ENCODE results near the gene TSPO. TPM values are rescaled to one million over a fixed set of nuclear protein-coding genes. Genes with fewer than 3 reads are reported as not detected.

TSPO gene
- total and polyA plus RNA-seq, 9 of the 15 experiments (the other 6 are each of a cell fraction or from before 2014, with no cell fraction given), result 4.9 to 126 (median 25.3) TPM

DNA sequence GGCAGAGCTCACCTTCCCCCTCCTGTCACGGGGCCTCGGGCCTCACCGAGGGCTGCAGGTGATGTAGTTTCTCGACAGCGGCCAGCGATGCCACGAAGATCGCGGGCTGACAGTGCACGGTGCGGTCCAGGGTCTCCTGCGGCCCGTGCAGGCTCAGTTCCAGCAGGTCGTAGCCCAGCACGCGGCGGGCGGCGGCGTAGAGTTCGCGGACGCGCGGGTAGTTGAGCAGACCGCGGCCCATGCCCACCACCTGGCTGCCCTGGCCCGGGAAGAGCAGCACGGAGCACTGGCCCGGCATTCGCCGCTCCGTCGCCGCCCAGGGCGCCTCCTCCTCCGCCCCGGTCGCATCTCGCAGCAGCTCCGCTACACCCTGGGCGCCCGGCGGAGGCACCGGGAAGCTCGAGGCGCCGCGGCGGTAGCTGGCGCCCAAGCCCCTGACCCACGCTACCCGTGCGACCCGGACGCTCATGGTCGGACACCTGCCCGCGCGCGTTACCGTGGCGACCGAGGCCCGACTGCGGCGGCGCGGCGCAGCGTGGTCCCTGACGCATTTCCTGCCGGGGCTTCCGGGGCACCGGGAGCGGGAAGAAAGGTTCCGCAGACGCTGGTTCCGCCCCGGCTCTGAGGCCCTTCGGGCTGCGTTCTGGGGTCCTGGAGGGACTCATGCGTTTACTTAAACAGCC lies 8.3 kb upstream of the TSPO start, which contains the start of gene MCAT (continued):
- TF ChIP-seq KLF10 (CRISPR knock-in tag; IDR thresholded peaks at IDR 0.05), result no peak
- no peak for TF ChIP-seq BRD4 (IDR thresholded peaks at IDR 0.05)
- TF ChIP-seq SMARCA4 (IDR thresholded peaks at IDR 0.05), result no peak
- TF ChIP-seq HCFC1 (IDR thresholded peaks at IDR 0.05; ENCODE audit: low read depth, low read length), result peak; percentile 79
- TF ChIP-seq MXD1 (CRISPR knock-in tag; IDR thresholded peaks at IDR 0.05; ENCODE audit: borderline replicate concordance, poor library complexity, severe bottlenecking), result no peak
- TF ChIP-seq BMI1 (IDR thresholded peaks at IDR 0.05; ENCODE audit: low read length), result 0 out of 2 replicates have a peak, but pooled peaks have one; percentile 38
- peak; percentile 84 for TF ChIP-seq RBFOX2 (IDR thresholded peaks at IDR 0.05; ENCODE audit: low read depth, low read length)
- peak; percentile 38 for TF ChIP-seq HNRNPLL (IDR thresholded peaks at IDR 0.05; ENCODE audit: low read depth, low read length, poor library complexity, severe bottlenecking)
- TF ChIP-seq CREB3L1 (IDR thresholded peaks at IDR 0.05; ENCODE audit: borderline replicate concordance, low read depth), result peak; percentile 48; the same call in 1 of the 2 replicates
- TF ChIP-seq RAD21 (CRISPR knock-in tag; conservative IDR thresholded peaks at IDR 0.05 in 1 of 2, IDR thresholded peaks at IDR 0.05 in 1 of 2), result no peak
- no peak for TF ChIP-seq ETS2 (tag; IDR thresholded peaks at IDR 0.05; ENCODE audit: borderline replicate concordance, poor library complexity, severe bottlenecking)
- TF ChIP-seq HNRNPK (IDR thresholded peaks at IDR 0.05; ENCODE audit: low read depth, low read length, poor library complexity, severe bottlenecking), result no peak
- no peak for TF ChIP-seq ZNF324 (CRISPR knock-in tag; IDR thresholded peaks at IDR 0.05)
- TF ChIP-seq NFRKB (IDR thresholded peaks at IDR 0.05; ENCODE audit: low read depth), result no peak
- no peak for TF ChIP-seq PHB2 (IDR thresholded peaks at IDR 0.05; ENCODE audit: low read depth)
- no peak for TF ChIP-seq NR2F6 (CRISPR knock-in tag; IDR thresholded peaks at IDR 0.05)
- peak; percentile 58 for TF ChIP-seq CREB1 (IDR thresholded peaks at IDR 0.05)
- peak; percentile 78 for TF ChIP-seq CREB1 (CRISPR knock-in tag; IDR thresholded peaks at IDR 0.05)
- TF ChIP-seq PHF21A (IDR thresholded peaks at IDR 0.05; ENCODE audit: borderline replicate concordance, low read depth), result no peak
- TF ChIP-seq ELF2 (CRISPR knock-in tag; IDR thresholded peaks at IDR 0.05), result peak; percentile 84
- TF ChIP-seq, protein P1, sequence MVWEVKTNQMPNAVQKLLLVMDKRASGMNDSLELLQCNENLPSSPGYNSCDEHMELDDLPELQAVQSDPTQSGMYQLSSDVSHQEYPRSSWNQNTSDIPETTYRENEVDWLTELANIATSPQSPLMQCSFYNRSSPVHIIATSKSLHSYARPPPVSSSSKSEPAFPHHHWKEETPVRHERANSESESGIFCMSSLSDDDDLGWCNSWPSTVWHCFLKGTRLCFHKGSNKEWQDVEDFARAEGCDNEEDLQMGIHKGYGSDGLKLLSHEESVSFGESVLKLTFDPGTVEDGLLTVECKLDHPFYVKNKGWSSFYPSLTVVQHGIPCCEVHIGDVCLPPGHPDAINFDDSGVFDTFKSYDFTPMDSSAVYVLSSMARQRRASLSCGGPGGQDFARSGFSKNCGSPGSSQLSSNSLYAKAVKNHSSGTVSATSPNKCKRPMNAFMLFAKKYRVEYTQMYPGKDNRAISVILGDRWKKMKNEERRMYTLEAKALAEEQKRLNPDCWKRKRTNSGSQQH (CRISPR knock-in tag; IDR thresholded peaks at IDR 0.05), result no peak
- peak; percentile 67 for TF ChIP-seq NR2C1 (IDR thresholded peaks at IDR 0.05)
- TF ChIP-seq NR2C1 (tag; IDR thresholded peaks at IDR 0.05), result peak; percentile 82
- no peak for TF ChIP-seq ZNF717 (CRISPR knock-in tag; IDR thresholded peaks at IDR 0.05)
- TF ChIP-seq, protein P2, sequence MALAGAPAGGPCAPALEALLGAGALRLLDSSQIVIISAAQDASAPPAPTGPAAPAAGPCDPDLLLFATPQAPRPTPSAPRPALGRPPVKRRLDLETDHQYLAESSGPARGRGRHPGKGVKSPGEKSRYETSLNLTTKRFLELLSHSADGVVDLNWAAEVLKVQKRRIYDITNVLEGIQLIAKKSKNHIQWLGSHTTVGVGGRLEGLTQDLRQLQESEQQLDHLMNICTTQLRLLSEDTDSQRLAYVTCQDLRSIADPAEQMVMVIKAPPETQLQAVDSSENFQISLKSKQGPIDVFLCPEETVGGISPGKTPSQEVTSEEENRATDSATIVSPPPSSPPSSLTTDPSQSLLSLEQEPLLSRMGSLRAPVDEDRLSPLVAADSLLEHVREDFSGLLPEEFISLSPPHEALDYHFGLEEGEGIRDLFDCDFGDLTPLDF (CRISPR knock-in tag; IDR thresholded peaks at IDR 0.05), result no peak
- TF ChIP-seq, protein P3, sequence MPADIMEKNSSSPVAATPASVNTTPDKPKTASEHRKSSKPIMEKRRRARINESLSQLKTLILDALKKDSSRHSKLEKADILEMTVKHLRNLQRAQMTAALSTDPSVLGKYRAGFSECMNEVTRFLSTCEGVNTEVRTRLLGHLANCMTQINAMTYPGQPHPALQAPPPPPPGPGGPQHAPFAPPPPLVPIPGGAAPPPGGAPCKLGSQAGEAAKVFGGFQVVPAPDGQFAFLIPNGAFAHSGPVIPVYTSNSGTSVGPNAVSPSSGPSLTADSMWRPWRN (IDR thresholded peaks at IDR 0.05; ENCODE audit: low read depth), result no peak
